Left hindlimb (tissue), 1 donor: ENCODE data around the gene VANGL1.
"Not testable (repeated sequence)": the region's sequence is repeated elsewhere in the genome, so short reads cannot be mapped to it uniquely, and the experiment has no call there.

Experiments
- DNase-seq: peaks from one replicate; pipeline ENCODE4 v3.0.0-alpha.2; 2018

Gene VANGL1

GRCh38 chr1:115641762-115642167 is at the start of gene VANGL1:
Gene VANGL1 (plus strand): TSS chr1:115641970. CDS start chr1:115651414, 9,444 bp downstream.
- peak; percentile 78 for DNase-seq

- no peak for DNase-seq
These were observed 49.5 kb upstream of the VANGL1 start for GRCh38 chr1:115592264-115592663.

- no peak for DNase-seq
These were observed 48.2 kb upstream of the VANGL1 start for GRCh38 chr1:115593365-115594259.

DNA sequence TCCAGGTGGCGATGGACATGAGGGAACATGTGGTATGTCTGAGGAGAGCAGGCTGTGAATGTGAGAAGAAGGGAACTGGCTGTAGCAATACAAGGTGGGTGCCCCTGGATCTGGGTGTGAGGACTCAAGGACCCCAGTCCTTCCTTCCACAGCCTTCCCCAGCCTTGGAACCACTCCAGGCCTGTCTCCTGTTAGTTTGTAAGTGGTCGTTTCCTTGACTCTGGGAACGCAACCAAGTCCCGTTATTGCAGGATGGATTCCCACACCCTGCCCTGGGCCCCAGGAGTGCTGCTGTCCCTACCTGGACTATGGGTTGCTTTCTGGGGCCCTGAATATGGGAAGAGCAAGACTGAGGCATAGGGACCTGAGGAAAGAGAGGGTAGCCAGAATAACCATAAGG is 47.2 kb upstream of the VANGL1 start:
- no peak for DNase-seq

DNA sequence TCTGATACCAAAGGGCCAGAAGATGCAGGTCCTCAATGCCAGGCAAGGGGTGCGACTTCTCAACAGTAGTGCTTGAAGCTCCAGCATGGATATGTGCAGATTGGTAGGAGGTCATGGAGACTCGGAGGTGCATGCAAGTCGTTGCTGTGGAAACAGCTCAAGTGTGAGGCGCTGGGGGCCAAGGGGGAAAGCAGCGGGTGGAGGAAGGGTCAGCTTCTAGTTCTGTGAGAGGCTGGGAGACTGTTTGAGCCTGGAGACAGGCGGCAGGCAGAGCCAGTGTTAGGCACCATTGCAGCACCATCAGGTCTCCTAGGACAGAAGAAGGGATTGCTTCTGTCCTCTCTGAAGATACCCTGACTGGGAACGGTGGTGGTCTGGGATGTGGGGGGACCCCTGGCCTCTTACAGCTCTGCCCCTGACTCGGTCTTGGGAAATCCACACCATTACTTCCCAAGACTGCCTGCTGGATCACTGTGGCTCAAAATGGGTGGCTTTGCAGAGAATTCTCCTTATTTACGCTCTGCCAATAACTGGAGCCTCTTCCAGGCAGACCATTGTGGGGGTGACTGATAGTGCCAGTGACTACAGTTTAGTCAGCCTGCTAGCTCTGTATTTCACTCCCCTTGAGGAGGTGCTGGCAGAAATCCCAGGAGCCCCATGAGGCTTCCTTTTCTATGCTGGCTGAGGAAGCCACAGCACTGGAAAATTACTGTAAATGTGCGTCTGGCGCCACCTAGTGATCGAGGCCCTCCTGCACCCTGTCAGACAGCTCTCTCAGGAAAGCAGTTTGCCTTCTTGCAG is 46.3 kb upstream of the VANGL1 start:
- peak; percentile 91 for DNase-seq

- DNase-seq = no peak
These were observed 45.5 kb upstream of the VANGL1 start for GRCh38 chr1:115596080-115596780.

DNA sequence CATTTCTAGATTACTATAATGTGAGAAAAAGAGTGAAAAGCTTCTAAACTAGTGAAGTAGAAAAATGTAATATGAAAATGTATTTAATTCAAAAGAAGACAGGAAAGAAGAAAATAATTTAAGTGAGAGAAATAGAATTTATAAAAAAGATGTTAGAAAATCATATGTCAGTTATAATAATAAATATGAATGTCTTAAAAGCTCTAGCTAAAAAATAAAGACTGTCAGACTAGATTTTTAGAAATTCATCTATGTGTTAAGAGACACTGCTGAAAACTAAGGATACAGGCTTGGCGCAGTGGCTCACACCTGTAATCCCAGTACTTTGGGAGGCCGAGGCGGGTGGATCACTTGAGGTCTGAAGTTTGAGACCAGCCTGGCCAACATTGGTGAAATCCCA is 37.3 kb upstream of the VANGL1 start:
- DNase-seq = no peak

DNA sequence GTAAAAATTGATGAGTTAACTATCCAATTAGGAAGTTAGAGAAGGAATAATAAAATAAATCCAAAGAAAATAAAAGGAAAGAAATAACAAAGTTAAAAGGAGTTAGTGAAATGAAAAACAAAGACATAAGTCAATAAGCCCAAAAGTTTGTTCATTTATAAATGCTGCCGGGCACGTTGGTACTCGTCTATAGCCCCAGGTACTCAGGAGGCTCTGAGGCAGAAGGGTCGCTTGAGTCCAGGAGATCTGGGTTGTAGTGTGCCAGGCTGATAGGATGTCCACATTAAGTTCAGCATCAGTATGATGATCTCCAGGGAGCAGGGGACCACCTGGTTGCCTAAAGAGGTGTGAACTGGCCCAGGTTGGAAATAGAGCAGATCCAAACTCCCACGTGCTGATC is 35.5 kb upstream of the VANGL1 start:
- no peak for DNase-seq

GRCh38 chr1:115609021-115609420 is 32.7 kb upstream of the VANGL1 start:
- no peak for DNase-seq

GRCh38 chr1:115613767-115614166 is 28.0 kb upstream of the VANGL1 start:
- no peak for DNase-seq

DNA sequence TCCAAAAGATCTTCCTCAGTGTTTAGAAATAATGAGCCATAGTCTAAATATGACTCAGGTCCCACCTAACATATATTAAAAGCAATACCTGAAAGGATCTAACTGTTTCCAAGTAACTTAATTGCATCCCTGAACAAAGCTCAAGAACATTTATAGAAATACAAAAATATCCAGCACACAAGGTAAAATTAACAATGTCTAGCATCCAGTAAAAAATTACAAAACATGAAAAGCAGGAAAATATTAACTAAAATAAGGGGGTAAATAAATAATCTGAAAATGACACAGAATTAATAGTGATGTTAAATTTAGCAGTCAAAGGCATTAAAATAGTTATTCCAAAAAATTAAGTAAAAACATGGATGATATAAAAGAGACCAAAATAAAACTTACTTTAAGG is 21.3 kb upstream of the VANGL1 start:
- no peak for DNase-seq

DNA sequence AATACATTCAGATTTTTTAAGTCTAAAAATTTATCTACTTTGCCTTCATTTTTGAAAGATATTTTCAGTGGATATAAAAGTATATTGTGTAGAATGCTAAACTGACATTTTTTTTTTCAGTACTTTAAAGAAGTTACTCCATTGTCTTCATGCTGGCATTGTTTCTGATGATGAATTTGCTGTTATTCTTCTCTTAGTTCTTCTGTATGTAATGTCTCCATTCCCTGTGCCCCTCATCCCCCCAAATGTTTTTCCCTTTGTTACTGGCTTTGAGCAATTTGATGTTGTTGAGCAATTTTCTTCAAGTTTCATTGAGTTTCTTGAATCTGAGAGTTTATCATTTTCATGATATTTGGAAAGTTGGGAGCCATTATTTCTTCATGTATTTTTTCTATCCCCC is 20.8 kb upstream of the VANGL1 start:
- DNase-seq = no peak

GRCh38 chr1:115624859-115625258 is 16.9 kb upstream of the VANGL1 start:
- no peak for DNase-seq

DNA sequence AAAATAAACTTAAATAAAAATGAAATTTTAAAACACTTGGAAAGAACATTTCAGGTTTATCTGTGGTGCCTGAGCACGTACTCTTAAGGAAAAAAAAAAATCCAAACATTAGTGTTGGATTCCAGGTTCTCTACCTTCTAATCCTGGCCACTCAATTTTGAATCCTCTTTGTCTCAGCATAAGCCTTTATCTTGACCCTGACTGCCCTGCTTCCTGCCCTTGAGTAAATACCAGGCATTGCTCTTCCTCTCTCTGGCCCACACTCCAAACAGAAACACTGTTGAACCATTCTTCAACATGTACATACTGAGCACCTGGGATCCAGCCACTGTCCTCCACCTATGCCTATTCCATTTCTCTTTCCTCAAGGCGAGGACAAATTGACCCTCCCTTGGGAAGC is 11.4 kb upstream of the VANGL1 start:
- no peak for DNase-seq

- DNase-seq = no peak
These were observed 9.3 kb upstream of the VANGL1 start for GRCh38 chr1:115632251-115633026.

DNA sequence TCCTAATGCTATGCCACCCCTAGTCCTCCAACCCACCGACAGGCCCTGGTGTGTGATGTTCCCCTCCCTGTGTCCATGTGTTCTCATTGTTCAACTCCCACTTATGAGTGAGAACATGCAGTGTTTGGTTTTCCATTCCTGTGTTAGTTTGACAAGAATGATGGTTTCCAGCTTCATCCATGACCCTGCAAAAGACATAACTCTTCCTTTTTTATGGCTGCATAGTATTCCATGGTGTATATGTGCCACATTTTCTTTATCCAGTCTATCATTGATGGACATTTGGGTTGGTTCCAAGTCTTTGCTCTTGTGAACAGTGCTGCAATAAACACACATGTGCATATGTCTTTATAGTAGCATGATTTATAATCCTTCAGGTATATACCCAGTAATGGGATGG is 8.2 kb upstream of the VANGL1 start:
- not testable (repeated sequence) for DNase-seq

- DNase-seq = not testable (repeated sequence)
These were observed 4.5 kb upstream of the VANGL1 start for GRCh38 chr1:115637247-115637646.

- DNase-seq = no peak
These were observed 1.4 kb upstream of the VANGL1 start for GRCh38 chr1:115640384-115640783.

DNA sequence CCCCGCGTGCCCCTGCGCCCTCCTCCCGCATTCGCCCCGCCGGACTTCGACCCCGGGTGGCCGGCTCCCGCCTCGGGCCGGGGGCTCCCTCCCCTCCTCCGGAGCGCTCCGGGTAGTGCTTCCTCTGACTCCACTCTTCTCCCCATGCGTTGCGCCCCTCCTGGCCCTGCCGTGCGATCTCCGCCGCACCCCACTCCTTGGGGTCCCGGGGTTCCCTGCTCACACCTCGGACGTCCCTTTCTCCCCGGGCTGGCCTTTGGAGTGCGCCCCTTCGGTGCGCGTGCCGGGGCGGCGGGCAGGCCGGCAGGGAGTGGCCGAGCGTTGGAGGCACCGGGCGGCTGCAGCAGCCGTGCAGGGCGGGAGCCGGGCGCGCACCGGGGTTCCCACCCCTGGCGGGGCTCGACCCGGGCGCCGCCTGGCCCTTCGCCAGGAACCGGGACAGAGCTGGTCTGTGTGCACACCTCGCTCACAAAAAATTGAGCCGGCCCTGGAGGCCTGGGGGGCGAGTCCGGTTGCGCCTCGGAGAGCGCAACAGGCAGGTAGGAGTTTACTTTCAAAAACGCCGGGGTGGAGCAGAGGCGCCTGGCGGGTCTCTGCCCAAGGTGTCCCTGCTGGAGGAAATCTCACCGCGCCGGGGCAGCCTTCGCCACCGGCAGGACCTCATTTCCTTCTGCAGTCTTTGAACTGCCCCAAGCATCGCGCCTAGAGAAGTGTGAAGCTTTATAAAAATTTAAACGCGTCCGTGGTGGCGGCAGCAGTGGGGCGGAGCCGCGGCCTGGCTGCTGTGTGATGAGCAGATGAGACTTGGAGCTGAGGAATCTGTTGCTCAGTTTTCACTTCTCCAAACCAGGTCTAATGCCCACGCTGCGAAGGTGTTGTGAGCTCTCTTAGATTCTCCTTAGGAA is 650 bp downstream of the VANGL1 start:
- DNase-seq = peak; percentile 56

DNA sequence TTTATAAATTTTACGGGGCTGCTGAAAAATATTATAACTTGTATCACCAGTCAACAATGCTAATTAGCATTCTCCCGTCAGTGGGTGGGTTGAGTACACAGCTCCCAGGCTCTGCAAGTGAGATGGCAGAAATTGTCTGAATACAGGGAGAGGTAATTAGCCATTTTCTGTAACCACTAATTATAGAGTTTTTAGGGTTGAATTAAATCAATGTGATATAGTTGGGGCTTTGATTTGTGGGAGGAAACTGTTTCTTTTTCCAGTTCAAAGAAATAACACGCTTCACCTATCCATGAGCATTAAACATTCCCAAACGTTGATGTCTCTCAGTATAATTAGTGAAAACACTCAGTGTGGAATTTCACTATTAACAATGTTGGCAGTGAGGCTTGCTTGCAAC is 1.5 kb downstream of the VANGL1 start:
- no peak for DNase-seq

- no peak for DNase-seq
These were observed 1.9 kb downstream of the VANGL1 start for GRCh38 chr1:115643666-115644065.
